HG03175 (cell line): Measurements from ENCODE around the gene MPV17L2.
A peak's percentile ranks its signal among the peaks of the same experiment; 100 is the strongest.
"Not testable (repeated sequence)": the region's sequence is repeated elsewhere in the genome, so short reads cannot be mapped to it uniquely, and the experiment has no call there.

Experiments used
- ATAC-seq: cut with Tn5 transposase; IDR thresholded peaks from one replicate; pipeline ENCODE4 v1.9.1; 2021; ENCODE audit warnings: mild to moderate bottlenecking, moderate library complexity; ENCODE audit not compliant: unreplicated experiment

MPV17L2 gene

DNA sequence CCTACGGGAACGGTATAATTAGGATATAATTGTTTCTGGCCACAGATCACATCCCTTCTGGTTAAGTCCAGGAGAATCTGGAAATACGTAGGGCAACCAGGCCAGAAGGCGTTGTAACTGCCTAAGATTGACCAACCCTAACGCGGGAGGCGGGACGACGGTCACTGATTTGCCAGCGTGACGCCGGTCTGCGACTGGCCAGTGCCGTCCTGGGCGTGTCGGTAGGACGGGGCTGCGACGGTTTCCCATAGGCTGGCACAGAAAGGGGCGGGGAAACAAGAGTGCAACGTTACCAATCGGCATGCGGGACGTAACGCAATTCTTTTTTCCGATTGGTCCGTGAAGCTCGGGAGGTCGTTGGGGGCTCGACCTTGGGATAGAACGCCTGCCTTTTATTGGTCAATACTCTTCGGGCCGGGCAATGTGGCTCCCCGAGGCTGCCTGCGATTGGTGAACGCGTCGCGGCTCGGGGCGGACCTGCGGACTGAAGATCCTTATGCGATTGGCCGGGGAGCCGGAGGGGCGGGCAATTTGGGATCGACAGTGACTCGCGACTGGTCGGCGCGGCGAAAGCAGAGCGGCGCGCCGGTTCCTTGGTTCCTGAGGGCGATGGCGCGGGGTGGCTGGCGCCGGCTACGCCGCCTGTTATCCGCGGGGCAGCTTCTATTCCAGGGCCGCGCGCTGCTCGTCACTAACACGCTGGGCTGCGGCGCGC is at the start of gene MPV17L2:
MPV17L2 (plus strand) TSS at position 546 of the 715 bp plus-strand sequence; CDS start at position 610, 64 bp downstream.
- ATAC-seq, result peak; percentile 87

GRCh38 chr19:18143902-18144301 is 49.1 kb upstream of the MPV17L2 start:
- no peak for ATAC-seq

DNA sequence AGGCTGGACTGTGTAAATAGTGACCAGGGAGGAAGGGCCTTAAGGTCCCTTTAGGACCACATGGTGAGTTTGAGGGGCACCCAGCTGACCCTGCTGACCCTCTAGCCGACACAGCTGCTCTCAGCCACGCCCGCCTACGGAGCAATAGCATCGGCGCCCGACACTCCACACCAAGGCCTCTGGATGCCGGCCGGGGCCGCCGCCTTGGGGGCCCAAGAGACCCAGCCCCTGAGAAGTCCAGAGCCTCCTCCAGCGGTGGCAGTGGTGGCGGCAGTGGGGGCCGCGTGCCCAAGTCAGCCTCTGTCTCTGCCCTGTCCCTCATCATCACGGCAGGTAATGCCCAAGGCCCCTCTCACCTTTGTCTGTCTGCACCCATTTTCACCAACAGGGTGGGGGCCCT is 48.7 kb upstream of the MPV17L2 start:
- ATAC-seq, result no peak

- ATAC-seq, result no peak
Observed at GRCh38 chr19:18144906-18145305, 48.1 kb upstream of the MPV17L2 start.

DNA sequence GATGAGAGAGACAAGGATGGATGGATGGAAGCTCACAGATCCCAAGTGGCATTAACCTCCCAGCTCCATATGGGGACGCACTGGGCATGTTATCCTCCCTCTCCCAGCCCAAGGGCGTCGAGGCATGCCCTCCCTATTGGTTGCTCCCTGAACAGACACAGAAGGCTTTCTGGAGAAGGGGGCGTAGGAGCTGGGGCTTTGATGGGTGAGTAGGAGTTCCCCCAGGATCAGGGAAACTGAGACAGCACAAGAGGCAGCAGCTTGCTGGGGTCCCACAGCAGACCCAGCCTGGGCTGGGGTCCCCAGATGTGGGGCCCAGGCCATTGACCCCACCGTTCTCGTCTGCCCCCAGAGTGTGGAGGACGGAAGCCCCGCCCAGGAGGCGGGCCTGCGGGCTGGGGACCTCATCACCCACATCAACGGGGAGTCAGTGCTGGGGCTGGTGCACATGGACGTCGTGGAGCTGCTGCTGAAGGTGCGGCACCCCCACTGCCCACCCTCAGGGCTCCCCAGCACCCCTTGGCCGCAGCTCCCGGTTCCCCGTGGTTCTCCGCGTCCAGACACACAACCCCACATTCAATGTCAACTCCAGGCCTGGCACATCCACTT is 47.5 kb upstream of the MPV17L2 start:
- no peak for ATAC-seq

GRCh38 chr19:18147396-18147795 is 45.6 kb upstream of the MPV17L2 start:
- ATAC-seq, result no peak

DNA sequence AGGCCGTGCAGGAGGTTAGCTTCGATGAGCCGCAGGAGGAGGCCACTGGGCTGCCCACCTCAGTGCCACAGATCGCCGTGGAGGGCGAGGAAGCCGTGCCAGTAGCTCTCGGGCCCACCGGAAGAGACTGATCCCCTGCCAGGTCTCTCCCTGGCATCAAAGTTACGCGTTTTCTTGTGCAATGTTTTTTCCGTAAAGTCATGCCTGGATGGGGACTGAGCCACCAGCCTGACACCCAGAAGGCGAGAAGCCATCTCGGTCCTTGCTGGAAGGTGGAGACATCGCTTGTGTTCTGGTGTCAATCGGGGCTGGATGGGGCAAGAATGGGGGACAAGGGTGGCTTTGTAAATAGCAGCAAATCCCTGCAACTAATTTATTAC is 43.4 kb upstream of the MPV17L2 start:
- no peak for ATAC-seq

- ATAC-seq, result no peak
Observed at GRCh38 chr19:18150776-18151624, 42.0 kb upstream of the MPV17L2 start.

GRCh38 chr19:18152442-18152816 is 40.6 kb upstream of the MPV17L2 start:
- peak; percentile 72 for ATAC-seq

GRCh38 chr19:18152817-18153555 is 40.0 kb upstream of the MPV17L2 start, which contains the start of gene PIK3R2:
Gene PIK3R2 (plus strand): TSS chr19:18153163. CDS start chr19:18155880, 2,717 bp downstream.
- ATAC-seq, result peak; percentile 74

GRCh38 chr19:18153556-18154134 is 39.4 kb upstream of the MPV17L2 start:
- ATAC-seq, result no peak

DNA sequence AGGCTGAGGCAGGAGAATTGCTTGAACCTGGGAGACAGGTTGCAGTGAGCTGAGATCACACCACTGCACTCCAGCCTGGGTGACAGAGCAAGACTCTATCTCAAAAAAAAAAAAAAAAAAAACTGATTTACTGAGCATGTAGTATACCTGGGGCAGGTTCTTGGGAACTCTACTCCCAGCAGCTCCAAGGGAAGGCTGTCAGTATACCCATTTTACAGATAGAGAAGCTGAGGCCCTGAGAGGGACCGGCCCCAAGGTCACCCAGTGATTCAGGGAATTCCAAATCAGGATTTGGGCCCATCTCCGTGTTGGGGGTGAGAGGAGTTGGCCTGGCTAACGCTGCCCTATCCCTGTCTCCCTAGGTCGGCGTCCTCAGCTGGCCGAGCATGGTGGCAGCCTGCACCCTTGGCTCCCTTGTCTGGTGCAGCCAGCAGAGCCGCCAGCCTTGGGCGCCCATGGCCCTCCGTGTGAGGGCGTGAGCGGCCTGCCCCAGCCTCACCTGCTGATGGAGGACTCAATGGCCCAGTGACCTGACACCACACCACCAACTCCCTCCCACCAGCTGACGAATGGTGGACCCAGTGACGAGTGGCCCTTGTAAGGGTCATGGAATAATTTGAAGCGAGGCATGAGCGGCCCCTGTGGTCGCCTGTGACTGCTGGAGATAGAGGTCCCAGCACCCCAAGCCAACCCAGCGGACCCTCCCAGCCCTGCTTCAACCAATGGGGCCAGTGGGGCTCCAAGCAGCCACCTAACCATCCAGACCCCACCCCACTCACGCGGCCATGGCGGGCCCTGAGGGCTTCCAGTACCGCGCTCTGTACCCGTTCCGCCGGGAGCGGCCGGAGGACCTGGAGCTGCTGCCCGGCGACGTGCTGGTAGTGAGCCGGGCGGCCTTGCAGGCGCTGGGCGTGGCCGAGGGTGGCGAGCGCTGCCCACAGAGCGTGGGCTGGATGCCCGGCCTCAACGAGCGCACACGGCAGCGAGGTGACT is 37.6 kb upstream of the MPV17L2 start:
- no peak for ATAC-seq

DNA sequence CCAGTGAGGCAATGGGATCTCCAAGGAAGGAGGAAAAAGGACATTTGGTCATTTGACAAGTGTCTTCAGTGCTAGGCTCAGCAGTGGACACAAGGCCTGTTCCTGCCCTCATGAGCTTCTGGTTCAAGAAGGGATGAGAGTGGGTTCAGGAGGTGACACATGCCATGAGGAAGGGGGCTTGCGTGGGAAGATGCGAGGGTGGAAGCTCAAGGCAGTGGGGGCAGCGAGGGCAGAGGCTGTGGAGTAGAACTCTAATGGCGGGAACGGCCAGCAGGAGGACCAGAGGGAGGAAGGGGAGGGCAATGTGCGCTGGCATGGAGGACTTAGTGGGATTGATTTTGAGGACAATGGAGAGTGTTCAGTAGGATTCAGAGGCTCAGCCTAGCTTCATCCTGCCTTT is 36.8 kb upstream of the MPV17L2 start:
- ATAC-seq, result no peak

GRCh38 chr19:18156841-18157464 is 36.1 kb upstream of the MPV17L2 start:
- ATAC-seq, result no peak

GRCh38 chr19:18157465-18158063 is 35.5 kb upstream of the MPV17L2 start:
- no peak for ATAC-seq

DNA sequence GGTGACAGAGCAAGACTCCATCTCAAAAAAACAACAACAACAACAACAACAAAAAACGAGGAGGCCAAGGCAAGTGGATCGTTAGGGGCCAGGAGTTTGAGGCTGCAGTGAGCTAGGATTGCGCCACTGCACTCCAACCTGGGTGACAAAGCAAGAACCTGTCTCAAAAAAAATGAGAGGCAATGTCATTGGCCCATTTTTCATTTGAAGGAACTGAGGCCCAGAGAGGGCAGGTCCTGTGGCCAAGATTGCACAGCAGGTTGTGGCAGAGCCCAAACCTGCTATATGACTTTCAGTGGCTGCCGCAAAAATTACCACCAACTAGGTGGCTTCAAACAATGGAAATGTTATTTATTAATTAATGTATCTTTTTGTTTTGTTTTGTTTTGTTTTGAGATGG is 34.6 kb upstream of the MPV17L2 start:
- no peak for ATAC-seq

DNA sequence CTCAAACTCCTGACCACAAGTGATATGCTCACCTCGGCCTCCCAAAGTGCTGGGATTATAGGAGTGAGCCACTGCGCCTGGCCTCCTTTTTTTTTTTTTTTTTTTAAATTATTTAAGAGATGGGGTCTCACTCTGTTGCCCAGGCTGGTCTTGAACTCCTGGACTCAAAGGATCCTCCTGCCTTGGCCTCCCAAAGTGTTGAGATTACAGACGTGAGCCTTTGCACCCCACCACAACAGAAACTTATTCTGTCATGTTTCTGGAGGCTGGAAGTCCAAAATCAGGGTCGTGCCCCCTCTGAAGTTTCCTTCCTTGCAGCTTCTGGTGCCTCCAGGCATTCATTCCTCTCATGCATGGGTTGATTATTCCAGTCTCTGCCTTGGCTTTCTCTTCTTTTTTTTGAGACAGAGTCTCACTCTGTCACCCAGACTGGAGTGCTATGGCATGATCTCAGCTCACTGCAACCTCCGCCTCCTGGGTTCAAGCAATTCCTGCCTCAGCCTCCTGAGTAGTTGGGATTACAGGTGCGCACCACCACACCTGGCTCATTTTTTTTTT is 33.9 kb upstream of the MPV17L2 start:
- not testable (repeated sequence) for ATAC-seq

- ATAC-seq, result no peak
Observed at GRCh38 chr19:18159810-18160209, 33.2 kb upstream of the MPV17L2 start.
